ENCODE results near the gene FRAS1. TPM values are rescaled to one million over a fixed set of nuclear protein-coding genes. Genes with fewer than 3 reads are reported as not detected.

FRAS1 gene
- total and polyA plus RNA-seq, 2 donors (not counting 3 experiments of a cell fraction or from before 2014, with no cell fraction given) = 1.4 to 3.6 TPM

DNA sequence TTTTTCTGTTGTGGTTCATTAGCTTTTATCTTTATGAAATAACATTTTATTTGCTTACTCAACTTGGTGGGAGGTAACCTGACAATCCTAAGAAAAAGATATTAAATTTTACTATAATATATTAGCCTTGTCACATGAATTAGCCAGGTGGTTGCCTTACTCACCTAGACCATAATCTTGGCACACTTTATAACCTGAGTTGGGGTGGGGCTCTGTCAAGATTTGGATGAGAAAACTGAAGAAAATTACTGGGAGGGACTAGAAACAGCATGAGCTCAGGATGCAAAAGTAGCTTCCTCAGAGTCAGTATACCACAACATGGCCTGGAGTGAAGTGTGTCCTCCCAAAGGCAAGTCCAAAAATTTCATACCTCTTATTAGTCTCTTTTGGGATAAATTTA, 329.6 kb downstream of the FRAS1 start:
- Histone ChIP-seq H3K27ac (ENCODE audit: insufficient read depth, low read depth, low read length) (no peak overlapping the region), H4K20me1 (replicated peaks; ENCODE audit: control insufficient read depth, extremely low read depth, insufficient read depth, low read length) (no peaks in the 10 kb centered on the region), H3K27me3 (ENCODE audit: control insufficient read depth in 2 of 2, insufficient read depth in 2 of 2, low read length in 2 of 2) (no peaks in the 10 kb centered on the region), H3K36me3 (ENCODE audit: control insufficient read depth in 2 of 2, extremely low read depth in 1 of 2, insufficient read depth in 2 of 2, low read length in 2 of 2) (no peaks in the 10 kb centered on the region), H3K9ac (replicated peaks; ENCODE audit: extremely low read depth, insufficient read depth, low read length) (no peak overlapping the region), H2AFZ (ENCODE audit: low read depth, low read length) (no peak overlapping the region), H3K4me2 (ENCODE audit: insufficient read depth, low read length) (no peak overlapping the region), H3K9me3 (replicated peaks; ENCODE audit: control insufficient read depth, insufficient read depth, low read length) (no peaks in the 10 kb centered on the region), H3K9me1 (replicated peaks; ENCODE audit: control insufficient read depth, extremely low read depth, insufficient read depth, low read length) (no peaks in the 10 kb centered on the region), H3K4me1 (ENCODE audit: control insufficient read depth, extremely low read depth, insufficient read depth, low read length) (no peaks in the 10 kb centered on the region), H3K79me2 (ENCODE audit: control insufficient read depth, insufficient read depth, low read length) (no peaks in the 10 kb centered on the region), H3K4me3 (replicated peaks in 1 of 3; ENCODE audit: insufficient read depth in 1 of 3, low read depth in 1 of 3, low read length in 3 of 3) (no peak overlapping the region)
- no TSS peak for BruUV-seq (replicated peaks)
- CTCF ChIA-PET = no interaction called here
- POLR2A ChIA-PET = no interaction called here
- TF ChIP-seq, protein P1, sequence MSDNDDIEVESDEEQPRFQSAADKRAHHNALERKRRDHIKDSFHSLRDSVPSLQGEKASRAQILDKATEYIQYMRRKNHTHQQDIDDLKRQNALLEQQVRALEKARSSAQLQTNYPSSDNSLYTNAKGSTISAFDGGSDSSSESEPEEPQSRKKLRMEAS (IDR thresholded peaks at IDR 0.05; ENCODE audit: insufficient read depth, insufficient read length) = no peak
- TF ChIP-seq MYC (IDR thresholded peaks at IDR 0.05; ENCODE audit: low read depth, low read length) = no peak
- TF ChIP-seq GATA2 (IDR thresholded peaks at IDR 0.05; ENCODE audit: insufficient read depth, insufficient read length, low read depth, low read length) = no peak
- TF ChIP-seq, protein P2, sequence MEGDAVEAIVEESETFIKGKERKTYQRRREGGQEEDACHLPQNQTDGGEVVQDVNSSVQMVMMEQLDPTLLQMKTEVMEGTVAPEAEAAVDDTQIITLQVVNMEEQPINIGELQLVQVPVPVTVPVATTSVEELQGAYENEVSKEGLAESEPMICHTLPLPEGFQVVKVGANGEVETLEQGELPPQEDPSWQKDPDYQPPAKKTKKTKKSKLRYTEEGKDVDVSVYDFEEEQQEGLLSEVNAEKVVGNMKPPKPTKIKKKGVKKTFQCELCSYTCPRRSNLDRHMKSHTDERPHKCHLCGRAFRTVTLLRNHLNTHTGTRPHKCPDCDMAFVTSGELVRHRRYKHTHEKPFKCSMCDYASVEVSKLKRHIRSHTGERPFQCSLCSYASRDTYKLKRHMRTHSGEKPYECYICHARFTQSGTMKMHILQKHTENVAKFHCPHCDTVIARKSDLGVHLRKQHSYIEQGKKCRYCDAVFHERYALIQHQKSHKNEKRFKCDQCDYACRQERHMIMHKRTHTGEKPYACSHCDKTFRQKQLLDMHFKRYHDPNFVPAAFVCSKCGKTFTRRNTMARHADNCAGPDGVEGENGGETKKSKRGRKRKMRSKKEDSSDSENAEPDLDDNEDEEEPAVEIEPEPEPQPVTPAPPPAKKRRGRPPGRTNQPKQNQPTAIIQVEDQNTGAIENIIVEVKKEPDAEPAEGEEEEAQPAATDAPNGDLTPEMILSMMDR (IDR thresholded peaks at IDR 0.05; ENCODE audit: extremely low read depth in 1 of 2, insufficient read depth in 1 of 2, low read depth in 1 of 2, low read length in 2 of 2) = no peak
- no peak for TF ChIP-seq POLR2A (IDR thresholded peaks at IDR 0.05; ENCODE audit: low read depth, low read length)
- no peak for TF ChIP-seq POLR2AphosphoS5 (IDR thresholded peaks at IDR 0.05; ENCODE audit: insufficient read depth, low read depth, low read length)
- TF ChIP-seq JUN (IDR thresholded peaks at IDR 0.05; ENCODE audit: borderline replicate concordance, insufficient read depth, insufficient read length, low read depth) = no peak
- no peak for TF ChIP-seq EZH2 (IDR thresholded peaks at IDR 0.05; ENCODE audit: borderline replicate concordance, low read depth, low read length, severe bottlenecking)
- no peak for TF ChIP-seq FOS (IDR thresholded peaks at IDR 0.05; ENCODE audit: borderline replicate concordance, insufficient read depth, low read length)
- DNase-seq (ENCODE audit: low read depth, low spot score) (no peak), FAIRE-seq (no peak)
- intact Hi-C loops (cut with micrococcal nuclease) = no loop called here
- dilution Hi-C loops (cut with MboI; ENCODE audit: extremely low pct_ligation_motif_present, low sequenced_read_pairs) = no loop called here

Measured in endothelial cell of umbilical vein (primary cell).